Testis (tissue), 2 donors: Measurements from ENCODE around the gene CNBD2.

Source experiments
- POLR2A ChIP-seq: fragments of 450-650 bp; IDR thresholded peaks from one replicate; pipeline ENCODE4 v1.6.1; 2017; ENCODE audit warnings: antibody characterized with exemption, mild to moderate bottlenecking, moderate library complexity
- TF ChIP-seq, protein P1 (sequence below), 3 experiments: fragments of 450-650 bp in 2 of 3; fragments of 200-600 bp in 1 of 3; sonication (generic) in 1 of 3; IDR thresholded peaks; one replicate each; pipeline ENCODE4 v1.5.1; 2016 to 2019; ENCODE audit warnings: antibody characterized with exemption in 3 of 3, mild to moderate bottlenecking in 2 of 3, moderate library complexity in 1 of 3

DNA sequence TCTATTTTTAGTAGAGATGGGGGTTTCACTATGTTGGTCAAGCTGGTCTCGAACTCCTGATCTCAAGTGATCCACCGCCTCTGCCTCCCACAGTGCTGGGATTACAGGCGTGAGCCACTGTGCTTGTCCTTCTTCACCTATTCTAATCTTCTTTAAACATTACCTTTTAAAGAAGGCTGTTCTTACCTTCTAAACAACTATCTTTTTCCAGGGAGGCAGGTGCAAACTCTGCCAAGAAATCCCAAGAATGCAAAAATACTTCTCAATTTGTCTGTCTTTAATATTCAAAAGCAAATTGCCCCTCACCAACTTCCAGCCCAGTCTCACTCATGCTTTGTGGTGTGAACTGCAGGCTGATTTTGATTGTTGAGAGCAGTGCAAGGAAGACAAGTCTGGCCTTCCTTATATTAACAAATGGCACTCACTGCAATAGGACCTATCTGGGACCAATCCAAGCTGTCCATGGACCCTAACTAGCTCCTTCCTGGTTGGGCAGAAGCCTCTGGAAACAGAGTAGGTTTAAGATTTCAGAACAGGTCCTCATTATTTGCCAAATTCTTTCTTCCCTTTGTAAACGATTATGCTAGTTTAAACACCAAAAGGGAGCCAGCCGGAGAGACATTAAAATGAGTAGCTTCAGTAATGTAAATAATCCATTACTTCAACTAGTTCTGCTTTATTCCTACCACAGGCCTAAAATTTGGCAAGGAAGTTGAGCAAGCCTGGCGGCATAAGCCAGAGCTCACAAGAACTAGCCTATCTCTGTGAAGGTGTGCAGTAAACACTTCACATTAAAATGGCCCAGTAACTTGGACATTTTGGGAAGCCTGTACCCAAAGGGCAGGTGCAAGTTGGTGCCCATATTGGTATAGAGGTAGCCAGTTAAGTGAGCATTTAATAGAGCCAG is 15.7 kb upstream of the CNBD2 start:
- TF ChIP-seq, protein P1, sequence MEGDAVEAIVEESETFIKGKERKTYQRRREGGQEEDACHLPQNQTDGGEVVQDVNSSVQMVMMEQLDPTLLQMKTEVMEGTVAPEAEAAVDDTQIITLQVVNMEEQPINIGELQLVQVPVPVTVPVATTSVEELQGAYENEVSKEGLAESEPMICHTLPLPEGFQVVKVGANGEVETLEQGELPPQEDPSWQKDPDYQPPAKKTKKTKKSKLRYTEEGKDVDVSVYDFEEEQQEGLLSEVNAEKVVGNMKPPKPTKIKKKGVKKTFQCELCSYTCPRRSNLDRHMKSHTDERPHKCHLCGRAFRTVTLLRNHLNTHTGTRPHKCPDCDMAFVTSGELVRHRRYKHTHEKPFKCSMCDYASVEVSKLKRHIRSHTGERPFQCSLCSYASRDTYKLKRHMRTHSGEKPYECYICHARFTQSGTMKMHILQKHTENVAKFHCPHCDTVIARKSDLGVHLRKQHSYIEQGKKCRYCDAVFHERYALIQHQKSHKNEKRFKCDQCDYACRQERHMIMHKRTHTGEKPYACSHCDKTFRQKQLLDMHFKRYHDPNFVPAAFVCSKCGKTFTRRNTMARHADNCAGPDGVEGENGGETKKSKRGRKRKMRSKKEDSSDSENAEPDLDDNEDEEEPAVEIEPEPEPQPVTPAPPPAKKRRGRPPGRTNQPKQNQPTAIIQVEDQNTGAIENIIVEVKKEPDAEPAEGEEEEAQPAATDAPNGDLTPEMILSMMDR (IDR thresholded peaks at IDR 0.05) = no peak
- TF ChIP-seq POLR2A = no peak
